A673 (cell line): Measurements from ENCODE around the gene CCSER1.

Experiments used
- EZH2 ChIP-seq: fragments of 200-600 bp; sonication (generic); IDR thresholded peaks from 2 replicates; pipeline ENCODE4 v1.6.1; 2017; ENCODE audit warnings: borderline replicate concordance, low read depth, mild to moderate bottlenecking, mixed read lengths, antibody characterized with exemption, low read length; ENCODE audit not compliant: poor library complexity, severe bottlenecking
- TF ChIP-seq, protein P1 (sequence below): fragments of 300-800, 200-600 bp; sonication (generic); conservative IDR thresholded peaks from 2 replicates; pipeline ENCODE4 v1.5.1; 2017; ENCODE audit warnings: low read depth, mild to moderate bottlenecking, antibody characterized with exemption, low read length, moderate library complexity, mixed read lengths

DNA sequence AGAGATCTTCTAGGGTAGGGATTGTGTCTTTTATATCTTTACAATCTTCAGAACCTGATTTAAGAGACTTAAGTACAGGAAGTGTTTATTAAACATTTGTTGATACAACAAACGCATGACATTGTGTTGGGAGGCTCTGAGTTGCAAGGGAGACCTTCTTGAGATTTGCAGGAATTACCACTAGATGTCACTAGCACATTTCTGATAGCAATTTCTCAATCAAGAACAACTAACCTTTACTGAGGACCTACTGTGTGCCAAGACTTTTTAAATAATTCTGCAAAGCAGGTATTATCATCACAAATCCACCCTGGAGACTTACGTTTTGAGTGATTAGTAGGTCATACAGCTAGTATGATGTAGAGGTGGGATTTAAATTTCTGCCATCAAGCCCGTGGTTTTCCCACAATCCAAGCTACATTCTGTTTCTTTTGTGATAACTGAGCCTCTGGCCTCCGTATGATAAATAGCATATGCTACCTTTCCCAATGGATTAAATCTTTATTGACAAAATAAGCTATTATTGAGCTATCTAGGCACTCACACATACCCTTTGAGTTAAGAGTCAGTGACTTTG is 986.0 kb downstream of the CCSER1 start:
- TF ChIP-seq, protein P1, sequence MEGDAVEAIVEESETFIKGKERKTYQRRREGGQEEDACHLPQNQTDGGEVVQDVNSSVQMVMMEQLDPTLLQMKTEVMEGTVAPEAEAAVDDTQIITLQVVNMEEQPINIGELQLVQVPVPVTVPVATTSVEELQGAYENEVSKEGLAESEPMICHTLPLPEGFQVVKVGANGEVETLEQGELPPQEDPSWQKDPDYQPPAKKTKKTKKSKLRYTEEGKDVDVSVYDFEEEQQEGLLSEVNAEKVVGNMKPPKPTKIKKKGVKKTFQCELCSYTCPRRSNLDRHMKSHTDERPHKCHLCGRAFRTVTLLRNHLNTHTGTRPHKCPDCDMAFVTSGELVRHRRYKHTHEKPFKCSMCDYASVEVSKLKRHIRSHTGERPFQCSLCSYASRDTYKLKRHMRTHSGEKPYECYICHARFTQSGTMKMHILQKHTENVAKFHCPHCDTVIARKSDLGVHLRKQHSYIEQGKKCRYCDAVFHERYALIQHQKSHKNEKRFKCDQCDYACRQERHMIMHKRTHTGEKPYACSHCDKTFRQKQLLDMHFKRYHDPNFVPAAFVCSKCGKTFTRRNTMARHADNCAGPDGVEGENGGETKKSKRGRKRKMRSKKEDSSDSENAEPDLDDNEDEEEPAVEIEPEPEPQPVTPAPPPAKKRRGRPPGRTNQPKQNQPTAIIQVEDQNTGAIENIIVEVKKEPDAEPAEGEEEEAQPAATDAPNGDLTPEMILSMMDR = peak; percentile 57
- TF ChIP-seq EZH2 = no peak
